Adrenal gland (tissue), 5 donors: ENCODE results near the gene CNR1.

Experiments
- CTCF ChIP-seq, 6 experiments: fragments of 450-650 bp in 4 of 6; fragments of 200-600 bp in 2 of 6; sonication (generic) in 1 of 6; IDR thresholded peaks; 1 replicate in 5 of 6; 2 replicates in 1 of 6; pipeline versions ENCODE4 v1.5.1 to v1.8.0; 2016 to 2021; ENCODE audit warnings: antibody characterized with exemption in 6 of 6, mild to moderate bottlenecking in 2 of 6, moderate library complexity in 1 of 6
- POLR2A ChIP-seq, 2 donors: fragments of 450-650 bp; IDR thresholded peaks; one replicate each; pipeline ENCODE4 v1.6.1; 2017; ENCODE audit warnings: antibody characterized with exemption in 2 of 2, mild to moderate bottlenecking in 2 of 2, moderate library complexity in 1 of 2
- donor health status: DM: no; HTN: no; CAD: no.

- no peak for TF ChIP-seq CTCF (IDR thresholded peaks at IDR 0.05)
- TF ChIP-seq POLR2A (IDR thresholded peaks at IDR 0.05): no peak
These were observed 17.3 kb upstream of the CNR1 start for GRCh38 chr6:88183471-88183870.
